ENCODE results near the gene ERN2.
"Not testable (repeated sequence)": the region's sequence is repeated elsewhere in the genome, so short reads cannot be mapped to it uniquely, and the experiment has no call there.

The ERN2 gene

DNA sequence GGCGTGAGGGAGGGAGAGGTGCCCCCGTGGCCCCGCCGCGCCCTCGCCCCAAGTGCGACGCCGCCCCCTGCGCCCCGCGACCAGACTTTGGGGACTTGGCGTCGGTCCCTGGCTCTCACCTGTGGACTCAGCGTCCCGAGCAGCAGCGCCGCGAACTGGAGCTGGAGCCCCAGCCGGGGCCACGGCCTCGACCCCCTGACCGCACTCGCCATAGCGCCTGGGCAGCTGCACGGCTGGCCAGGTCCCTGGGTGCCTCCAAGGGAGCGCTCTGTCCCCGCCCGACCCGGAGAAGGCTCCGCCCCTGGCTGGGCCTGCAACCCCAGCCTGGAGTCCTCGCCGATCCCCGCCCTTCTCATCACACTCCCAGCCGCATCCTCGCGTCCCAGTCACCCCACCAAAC, at the start of gene ERN2:
ERN2 (minus strand) TSS at position 247 of the 400 bp plus-strand sequence; CDS start at position 212, 35 bp downstream.
- DNase-seq = no peak

DNA sequence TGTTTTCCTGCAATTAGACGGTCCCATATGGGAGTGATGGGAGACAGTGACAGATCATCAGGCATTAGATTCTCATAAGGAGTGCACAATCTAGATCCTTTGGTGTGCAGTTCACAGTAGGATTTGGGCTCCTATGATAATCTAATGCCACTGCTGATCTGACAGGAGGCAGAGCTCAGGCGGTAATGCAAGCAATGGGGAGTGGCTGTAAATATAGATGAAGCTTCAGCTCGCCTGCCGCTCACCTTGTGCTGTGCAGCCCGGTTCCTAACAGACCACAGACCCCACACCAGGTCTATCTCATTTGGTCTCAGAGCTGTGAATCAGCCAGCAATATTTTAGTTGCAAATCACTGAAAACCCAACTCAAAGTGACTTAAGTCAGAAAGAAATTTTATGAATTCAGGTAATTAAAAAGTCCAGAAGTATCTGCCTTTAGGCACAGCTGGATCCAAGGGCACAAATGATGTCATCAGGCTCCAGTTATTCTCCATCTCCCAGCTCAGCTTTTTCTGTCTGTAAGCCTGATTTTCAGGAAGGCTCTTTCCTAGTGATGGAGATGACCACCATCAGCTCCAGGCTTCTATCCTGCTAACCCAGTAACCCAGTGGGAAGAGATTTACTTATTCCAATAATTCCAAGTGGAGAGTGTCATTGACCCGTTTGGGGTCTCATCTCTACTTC, 45.1 kb upstream of the ERN2 start:
- no peak for DNase-seq

DNA sequence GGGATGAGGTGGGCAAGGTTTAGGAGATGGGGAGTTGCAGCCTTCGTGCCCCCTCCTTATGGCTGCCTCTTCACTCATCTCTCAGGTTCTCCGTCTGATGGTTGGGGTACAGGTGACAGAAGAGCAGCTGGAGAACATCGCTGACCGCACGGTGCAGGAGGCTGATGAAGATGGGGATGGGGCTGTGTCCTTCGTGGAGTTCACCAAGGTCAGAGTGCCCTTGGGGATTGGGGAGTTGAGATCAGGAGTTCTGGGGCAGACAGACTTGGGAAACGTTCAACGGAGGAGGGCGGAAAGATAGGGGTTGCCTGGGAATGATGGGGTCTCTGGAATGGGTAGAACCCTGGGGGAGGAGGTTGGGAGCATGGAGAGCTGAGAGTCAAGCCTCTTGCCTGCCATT, 44.1 kb upstream of the ERN2 start:
- no peak for DNase-seq

DNA sequence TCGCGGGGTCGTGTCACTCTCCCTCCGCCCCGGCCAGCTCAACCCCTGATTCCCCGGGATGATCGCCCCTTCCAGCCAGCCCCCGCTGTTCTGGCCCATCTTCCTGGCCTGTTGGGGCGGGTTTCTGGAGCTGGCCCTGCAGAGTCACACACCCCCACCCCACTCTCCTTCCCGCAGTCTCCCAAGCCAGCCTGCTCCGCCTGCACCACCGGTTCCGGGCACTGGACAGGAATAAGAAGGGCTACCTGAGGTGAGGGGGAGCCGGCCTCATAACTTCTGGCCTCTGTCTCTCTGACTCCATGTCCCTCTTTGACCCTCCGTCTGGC, 42.4 kb upstream of the ERN2 start:
- DNase-seq = no peak

DNA sequence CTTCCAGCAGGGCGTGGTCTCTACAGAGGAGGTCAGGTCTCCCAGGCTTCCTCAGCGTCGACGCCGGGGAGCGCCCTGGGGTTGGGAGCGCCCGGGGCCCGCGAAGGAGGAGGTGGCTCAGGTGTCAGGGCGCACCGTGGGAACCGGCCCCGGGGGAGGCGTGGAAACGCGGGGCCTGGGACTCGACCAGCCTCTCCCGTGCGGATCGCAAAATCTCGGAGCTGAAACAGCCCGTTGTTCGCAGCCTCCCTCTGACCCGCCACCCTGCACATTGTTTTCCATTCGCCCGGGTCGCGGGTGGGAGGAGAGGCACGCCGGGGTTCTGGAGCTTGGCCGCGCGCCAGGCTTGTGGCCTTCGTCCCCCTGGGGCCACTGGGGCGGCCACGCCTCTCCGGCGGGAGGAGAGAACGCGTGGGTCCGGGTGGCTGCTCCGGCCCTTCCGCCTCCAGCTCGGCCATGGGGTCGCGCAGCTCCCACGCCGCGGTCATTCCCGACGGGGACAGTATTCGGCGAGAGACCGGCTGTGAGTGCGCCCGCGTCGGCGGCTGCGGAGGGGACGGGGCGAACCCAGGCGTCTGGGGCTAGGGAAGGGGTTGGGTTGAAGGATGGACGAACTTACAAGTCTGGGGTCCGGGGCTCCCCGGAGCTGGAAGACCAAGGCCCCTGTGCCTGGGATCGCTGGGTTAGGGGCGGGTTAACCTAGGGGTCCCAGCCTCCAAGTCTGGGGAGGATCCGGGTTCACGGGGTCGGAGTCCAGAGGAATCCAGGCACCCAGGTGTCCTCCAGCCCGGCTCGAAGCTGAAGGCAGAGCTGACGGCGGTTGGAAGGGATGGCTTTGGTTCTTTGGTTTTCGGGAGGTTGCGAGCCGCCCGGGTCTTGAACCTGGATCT, 41.8 kb upstream of the ERN2 start, which contains the start of gene CHP2:
CHP2 (plus strand) TSS at position 433 of the 890 bp plus-strand sequence; CDS start at position 457, 24 bp downstream.
- DNase-seq = no peak

DNA sequence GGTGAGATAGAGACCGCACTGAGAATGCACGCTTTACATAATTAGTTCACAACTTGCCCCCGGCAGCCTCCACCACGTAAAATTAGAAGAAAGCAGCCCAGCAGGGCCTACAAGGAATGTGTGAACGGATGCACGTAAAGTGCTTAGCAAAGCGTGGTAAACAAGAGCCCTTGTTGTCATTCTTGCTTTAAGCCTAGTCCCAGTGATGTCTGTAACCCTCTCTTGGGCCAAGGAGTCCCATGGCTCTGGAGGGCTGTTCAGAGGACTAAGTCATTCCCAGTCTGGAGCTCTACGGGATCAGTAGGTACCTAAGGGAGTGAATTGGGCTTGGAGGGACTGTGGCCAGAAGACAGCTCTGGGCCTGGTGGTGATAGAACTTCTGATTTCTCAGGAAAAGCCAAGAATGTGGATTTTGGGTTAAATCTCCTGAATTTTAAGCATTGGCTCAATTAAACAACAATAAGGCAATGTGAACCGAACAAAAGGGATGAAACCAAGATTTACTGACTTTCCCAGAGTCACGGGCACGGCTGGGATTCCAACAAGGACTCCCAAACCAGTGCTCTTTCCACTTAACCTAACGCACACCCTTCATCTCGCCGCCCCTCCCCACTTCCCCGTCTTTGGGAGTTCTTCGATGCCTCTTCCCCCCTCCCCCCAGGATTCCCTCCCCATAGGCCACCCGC, 41.0 kb upstream of the ERN2 start:
- DNase-seq = no peak

DNA sequence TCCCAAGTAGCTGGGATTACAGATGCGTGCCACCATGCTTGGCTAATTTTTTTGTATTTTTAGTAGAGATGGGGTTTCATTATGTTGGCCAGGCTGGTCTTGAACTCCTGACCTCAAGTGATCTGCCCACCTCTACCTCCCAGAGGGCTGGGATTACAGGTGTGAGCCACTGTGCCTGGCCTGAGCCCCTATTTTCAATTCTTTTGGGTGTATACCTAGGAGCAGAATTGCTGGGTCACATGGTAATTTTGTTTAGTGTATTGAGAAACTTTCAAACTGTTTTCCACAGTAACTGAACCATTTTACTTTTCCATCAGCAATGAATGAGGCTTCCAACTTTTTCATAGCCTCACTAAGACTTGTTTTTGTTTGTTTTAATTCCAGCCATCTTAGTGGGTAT, 38.0 kb upstream of the ERN2 start:
- not testable (repeated sequence) for DNase-seq

DNA sequence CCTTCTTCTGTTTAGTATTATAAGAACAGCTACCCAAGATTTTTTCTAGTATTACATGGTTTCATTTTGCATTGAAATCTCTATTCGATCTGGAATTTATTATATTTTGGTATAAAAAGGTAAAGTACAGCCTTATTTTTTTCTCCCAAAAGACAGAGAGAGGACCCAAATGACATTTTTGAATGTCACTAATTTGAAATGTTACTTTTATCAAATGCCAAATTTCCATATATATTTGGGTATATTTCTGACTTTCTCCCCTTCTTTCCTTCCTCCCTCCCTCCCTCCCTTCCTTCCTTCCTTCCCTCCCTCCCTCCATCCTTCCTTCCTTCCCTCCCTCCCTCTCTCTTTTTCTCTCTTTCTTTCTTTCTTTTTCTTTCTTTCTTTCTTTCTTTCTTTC, 35.6 kb upstream of the ERN2 start:
- DNase-seq = no peak

DNA sequence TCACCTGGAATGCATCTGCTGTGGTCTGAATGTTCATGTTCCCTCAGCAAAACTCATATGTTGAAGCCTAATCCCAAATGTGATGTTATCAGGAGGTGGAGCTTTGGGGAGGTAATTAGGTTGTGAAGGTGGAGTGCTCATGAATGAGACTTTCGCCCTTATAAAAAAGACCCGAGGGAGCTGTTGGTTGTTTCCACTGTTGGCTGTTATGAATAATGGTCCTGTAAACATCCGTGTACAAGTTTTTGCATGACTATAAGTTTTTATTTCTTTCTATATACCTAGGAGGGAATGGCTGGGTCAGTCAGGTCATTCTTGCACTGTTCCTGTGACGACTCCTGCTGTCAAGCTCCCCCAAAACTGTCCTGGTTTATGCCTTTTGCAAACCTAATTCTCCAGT, 32.2 kb upstream of the ERN2 start:
- DNase-seq = no peak

DNA sequence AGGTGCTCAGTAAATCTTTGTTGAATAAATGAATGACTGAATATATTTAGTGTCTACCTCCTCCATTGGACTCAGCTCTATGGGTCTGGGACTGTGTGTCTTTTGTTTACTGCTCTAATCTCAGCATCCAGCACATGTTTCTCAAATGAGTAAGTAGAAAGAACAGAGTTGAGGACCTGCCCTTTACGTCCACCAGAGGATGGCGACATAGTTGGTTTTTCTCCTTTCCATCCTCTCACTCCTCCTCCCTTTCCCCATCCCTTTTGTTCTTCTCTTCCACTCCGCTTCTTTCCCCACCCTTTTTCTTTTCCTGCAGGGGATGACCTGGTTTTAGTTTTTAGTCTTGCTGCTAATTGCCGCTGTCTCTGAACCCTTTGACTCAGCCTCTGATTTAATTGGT, 29.7 kb upstream of the ERN2 start:
- DNase-seq = no peak

DNA sequence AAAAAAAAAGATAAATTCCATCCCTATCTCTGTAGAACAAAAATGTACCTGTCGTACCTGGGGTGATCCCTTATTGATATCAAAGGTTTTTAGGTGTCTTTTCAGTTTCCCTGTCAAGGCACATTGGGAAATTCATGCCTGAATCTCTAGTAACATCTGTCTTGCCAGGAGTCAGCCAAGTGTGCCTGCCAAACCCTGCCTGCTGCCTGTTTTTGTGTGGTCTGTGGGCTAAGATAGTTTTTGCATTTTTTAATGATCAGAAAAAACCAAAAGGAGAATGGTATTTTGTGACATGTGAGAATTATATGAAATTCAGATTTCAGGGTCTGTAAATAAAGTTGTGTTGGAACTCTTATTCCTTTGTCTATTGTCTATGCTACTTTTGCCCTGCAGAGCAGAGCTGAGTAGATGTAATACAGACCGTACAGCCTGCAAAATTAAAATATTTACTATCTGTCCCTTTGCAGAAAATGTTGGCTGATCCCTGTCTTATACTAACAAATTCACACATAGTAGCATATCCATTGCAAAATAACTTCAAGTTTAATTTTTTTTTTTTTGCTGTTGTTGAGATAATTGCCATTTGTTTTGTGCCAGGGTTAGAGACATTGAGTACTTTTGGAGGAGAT, 28.8 kb upstream of the ERN2 start:
- no peak for DNase-seq

DNA sequence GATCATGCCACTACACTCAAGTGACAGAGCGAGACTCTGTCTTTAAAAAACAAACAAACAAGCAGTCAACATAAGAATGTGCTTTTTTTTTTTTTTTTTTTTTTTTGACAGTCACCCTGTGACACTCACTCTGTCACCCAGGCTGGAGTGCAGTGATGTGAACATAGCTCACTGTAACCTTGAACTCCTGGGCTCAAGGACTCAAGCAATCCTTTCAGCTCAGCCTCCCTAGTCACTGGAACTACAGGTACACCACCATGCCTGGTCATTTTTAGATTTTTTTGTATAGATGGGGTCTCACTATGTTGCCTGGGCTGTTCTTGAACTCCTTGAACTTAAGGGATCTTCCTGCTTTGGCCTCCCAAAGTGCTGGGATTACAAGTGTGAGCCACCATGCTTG, 26.5 kb upstream of the ERN2 start:
- DNase-seq = no peak

DNA sequence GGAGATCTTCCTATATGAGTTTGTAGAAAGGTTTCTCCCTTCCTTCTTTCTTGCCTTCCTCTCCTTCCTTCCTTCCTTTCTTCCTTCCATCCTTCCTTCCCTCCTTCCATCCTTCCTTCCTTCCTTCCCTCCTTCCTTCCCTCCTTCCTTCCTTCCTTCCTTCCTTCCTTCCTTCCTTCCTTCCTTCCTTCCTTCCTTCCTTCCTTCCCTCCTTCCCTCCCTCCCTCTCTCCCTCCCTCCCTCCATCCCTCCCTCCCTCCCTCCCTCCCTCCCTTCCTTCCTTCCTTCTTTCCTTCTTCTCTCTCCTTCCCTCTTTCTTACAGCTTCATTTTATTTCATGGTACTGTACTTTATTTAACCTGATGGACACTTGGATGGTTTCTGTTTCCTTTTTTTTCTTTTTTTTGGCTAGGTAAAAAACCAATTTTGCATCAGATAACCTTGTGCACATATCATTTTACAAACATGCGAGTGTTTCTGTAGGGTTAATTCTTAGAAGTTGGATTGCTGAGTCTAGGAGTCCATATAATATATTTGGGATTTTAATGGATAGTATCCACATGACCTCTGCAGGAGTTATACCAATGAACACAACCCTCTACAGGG, 24.5 kb upstream of the ERN2 start:
- DNase-seq = not testable (repeated sequence)

DNA sequence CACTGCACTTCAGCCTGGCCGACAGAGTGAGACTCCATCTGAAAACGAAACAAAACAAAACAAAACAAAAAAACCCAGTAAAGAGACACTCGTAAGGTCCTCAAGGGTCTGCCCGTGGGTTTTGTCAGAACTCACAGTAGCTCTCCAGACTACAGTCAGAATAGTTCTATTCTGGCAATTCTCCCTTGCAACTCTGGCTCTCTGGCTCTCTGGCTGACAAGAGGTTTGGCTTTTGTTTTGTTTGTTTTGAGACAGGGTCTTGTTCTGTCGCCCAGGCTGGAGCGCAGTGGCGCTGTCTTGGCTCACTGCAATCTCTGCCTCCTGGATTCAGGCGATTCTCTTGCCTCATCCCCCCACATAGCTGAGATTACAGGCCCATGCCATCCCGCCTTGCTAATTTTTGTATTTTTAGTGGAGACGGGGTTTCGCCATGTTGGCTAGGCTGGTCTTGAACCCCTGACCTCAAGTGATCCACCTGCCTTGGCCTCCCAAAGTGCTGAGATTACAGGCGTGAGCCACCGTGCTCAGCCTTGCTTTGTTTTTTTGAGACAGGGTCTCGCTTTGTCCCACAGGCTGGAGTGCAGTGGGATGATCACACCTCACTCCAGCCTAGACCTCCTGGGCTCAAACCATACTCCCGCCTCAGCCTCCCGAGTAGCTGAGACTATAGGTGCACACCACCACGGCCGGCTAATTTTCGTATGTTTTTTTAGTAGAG, 21.3 kb upstream of the ERN2 start:
- no peak for DNase-seq

DNA sequence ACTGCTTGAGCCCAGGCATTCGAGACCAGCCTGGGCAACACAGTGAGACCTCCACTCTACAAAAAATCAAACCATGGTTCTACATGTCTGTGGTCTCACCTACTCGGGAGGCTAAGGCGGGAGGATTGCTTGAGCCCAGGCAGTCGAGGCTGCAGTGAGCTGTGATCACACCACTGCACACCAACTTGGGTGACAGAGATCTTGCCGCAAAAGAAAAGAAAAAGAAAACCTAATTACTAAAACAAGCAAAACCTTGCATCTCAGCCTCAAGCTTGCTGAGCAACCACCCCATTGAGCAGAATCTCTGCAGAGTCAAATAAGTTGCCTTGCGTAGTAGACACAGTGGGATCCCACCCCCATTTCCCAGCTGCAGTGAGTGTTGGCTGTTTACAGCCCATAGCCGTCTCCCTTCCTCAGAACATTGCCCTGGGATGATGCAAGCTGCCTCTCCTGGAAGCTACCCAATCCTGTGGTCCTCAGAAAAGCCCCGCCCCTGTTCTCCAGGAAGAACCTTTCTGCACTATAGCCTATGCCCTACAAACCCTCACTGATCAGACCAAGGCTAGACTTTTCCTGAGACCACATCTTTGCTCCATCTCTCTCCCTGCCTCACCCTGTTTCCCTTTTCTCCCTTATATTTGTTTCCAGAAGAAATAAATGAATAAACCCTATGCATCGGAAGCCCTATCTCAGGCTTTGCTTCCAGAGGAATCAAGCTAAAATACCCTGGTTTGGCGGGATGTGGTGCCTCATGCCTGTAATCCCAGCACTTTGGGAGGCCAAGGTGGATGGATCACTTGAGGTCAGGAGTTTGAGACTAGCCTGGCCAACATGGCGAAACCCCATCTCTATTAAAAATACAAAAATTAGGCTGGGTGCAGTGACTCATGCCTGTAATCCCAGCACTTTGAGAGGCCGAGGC, 16.7 kb upstream of the ERN2 start:
- no peak for DNase-seq

DNA sequence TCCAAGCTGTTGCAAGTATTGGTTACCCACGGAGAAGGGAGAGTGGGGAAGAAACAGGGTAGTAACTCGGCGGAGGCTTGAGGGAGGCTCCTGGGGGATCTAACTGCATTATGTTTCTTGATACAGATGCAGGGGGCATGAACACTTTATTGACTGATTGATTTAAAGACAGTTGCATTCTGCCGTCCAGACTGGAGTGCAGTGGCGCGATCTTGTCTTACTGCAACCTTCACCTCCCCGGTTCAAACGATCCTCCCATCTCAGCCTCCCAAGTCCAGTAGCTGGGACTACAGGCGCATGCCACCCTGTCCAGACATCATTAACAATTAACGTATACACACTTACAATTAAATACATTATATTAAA, 15.1 kb upstream of the ERN2 start:
- no peak for DNase-seq

DNA sequence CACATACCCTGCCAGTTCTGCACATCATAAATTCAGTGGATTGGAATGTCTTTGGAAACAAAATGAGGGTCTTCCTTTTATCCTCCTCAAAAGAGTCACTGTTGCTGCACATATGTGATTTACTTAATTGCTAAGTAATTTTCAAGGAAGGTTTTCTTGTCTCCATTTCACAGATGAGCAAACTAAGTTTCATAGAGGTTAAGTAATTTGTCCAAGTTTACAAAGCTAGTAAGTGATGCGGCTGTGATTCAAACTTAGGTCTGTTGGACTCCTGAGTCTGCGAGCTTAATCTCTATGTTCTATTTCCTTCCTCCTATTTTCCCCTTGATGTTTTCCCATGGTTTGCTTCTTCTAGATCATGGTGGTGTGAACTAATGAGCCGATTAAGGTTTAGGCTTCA, 13.7 kb upstream of the ERN2 start:
- DNase-seq = no peak

DNA sequence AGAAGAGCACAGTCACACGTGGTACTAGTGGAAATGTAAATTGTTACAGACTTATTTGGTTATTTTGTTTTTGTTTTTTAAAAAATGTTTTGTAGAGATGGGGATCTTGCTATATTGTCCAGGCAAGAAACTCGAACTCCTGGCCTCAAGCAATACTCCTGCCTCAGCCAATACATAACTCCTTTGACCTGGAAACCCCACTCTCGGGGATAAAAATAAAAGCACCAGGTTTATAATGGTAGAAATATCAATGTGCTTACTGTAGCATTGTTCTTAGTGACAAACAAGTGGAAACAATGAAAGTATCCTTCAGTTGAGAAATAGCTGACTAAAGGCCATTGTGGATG, 11.7 kb upstream of the ERN2 start:
- no peak for DNase-seq

DNA sequence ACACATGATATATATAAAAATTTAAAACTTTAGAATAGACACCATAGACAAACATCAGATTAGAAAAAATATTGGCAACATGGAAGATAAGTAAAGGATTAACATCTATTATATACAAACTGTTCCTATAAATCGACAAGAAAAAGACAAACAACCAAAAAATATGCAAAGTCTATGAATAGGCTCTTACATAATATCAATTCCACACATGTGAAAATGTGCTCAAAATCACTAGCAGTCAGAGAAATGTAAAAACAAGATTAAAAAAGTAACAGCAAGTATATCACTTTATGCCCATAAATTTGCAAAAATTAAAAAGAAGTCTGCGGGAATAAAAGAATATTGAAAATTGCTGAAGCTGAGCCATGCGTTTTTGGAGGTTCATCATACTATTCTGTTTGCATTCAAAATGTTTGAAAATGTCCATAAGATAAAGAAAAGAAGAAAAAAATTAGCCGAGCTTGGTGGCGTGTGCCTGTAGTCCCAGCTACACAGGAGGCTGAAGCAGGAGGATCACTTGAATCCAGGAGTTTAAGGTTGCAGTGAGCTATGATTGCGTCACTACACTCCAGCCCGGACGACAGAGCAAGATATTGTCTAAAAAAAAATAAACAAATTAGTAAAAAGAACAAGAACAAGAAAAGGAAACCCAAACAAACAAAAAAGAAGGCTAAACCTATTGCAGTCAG, 11.2 kb upstream of the ERN2 start:
- no peak for DNase-seq

DNA sequence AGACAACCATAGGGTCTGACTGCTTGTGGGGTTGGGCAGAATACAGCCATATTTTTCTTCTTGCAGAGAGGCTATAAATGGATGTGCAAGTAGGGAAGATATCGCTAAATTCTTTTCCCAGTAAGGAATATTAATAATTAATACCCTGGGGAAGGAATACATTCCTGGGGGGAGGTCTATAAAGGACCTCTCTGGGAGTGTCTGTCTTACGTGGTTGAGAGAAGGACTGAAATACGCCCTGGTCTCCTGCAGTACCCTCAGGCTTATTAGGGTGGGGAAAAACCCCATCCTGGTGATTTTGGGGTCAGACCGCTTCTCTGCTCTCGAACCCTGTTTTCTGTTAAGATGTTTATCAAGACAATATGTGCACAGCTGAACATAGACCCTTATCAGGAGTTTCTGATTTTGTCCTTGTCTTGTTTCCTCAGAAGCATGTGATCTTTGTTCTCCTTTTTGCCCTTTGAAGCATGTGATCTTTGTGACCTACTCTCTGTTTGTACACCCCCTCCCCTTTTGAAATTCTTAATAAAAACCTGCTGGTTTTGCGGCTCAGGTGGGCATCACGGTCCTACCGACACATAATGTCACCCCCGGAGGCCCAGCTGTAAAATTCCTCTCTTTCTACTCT, 9.7 kb upstream of the ERN2 start:
- not testable (repeated sequence) for DNase-seq

Data from stimulated activated CD4-positive, alpha-beta T cell treated with anti-CD3 and anti-CD28 coated beads, Interleukin-4, amount 100 ng/mL, for 4 hours (primary cell).